Mesothelial cell of epicardium (in vitro differentiated cells): ENCODE results near the gene DHRS3. TPM values are rescaled to one million over a fixed set of nuclear protein-coding genes. Genes with fewer than 3 reads are reported as not detected.
"Not testable (repeated sequence)": the region's sequence is repeated elsewhere in the genome, so short reads cannot be mapped to it uniquely, and the experiment has no call there.

ENCODE experiments used
- DNase-seq, 2 experiments: peaks; one replicate each; pipeline ENCODE4 v3.0.0; 2021; ENCODE audit warnings: low spot score in 2 of 2; ENCODE audit not compliant: unreplicated experiment in 2 of 2
- H3K27ac Mint-ChIP-seq: 2 replicates; pipeline ENCODE4 v1.8.0; 2021; ENCODE audit warnings: mixed read lengths
- H3K27me3 Mint-ChIP-seq: 2 replicates; pipeline ENCODE4 v1.8.0; 2021; ENCODE audit warnings: low read depth, mixed read lengths
- H3K36me3 Mint-ChIP-seq: 2 replicates; pipeline ENCODE4 v1.8.0; 2021; ENCODE audit warnings: mixed read lengths
- H3K4me1 Mint-ChIP-seq: 2 replicates; pipeline ENCODE4 v1.8.0; 2021; ENCODE audit warnings: mixed read lengths
- H3K4me3 Mint-ChIP-seq: 2 replicates; pipeline ENCODE4 v1.8.0; 2021; ENCODE audit warnings: mild to moderate bottlenecking, moderate library complexity, mixed read lengths
- H3K9me3 Mint-ChIP-seq: 2 replicates; pipeline ENCODE4 v1.8.0; 2021; ENCODE audit warnings: mixed read lengths
- CTCF ChIP-seq: fragments of 200-600 bp; sonication (generic); IDR thresholded peaks from one replicate; pipeline ENCODE4 v1.5.0; 2021; ENCODE audit warnings: antibody characterized with exemption; ENCODE audit not compliant: unreplicated experiment
- total RNA-seq: library from RNA; stranded (reverse); gene quantifications from 3 replicates; pipeline ENCODE4 v1.2.1, GENCODE V29; 2021

DHRS3 gene
- total RNA-seq, 1 donor from 2014 or later = 1,086 TPM

- DNase-seq = peak; percentile 51 to 85
- H3K36me3 Mint-ChIP-seq = no peaks in the 10 kb centered on the region
- TF ChIP-seq CTCF = peak; percentile 97
- H3K27ac Mint-ChIP-seq = no peak overlapping the region
- no peaks in the 10 kb centered on the region for H3K27me3 Mint-ChIP-seq
- peaks cover 4% of the 10 kb centered on the region for H3K4me1 Mint-ChIP-seq
- H3K9me3 Mint-ChIP-seq = peaks cover 19% of the 10 kb centered on the region
- no peak overlapping the region for H3K4me3 Mint-ChIP-seq
Observed at GRCh38 chr1:12658531-12659453, 40.8 kb upstream of the DHRS3 start.

- not testable (repeated sequence) for DNase-seq, H3K4me3 Mint-ChIP-seq, H3K27me3 Mint-ChIP-seq, H3K27ac Mint-ChIP-seq, H3K4me1 Mint-ChIP-seq, H3K36me3 Mint-ChIP-seq
- peaks cover 21% of the 10 kb centered on the region for H3K9me3 Mint-ChIP-seq
Observed at GRCh38 chr1:12657885-12658512, 40.0 kb upstream of the DHRS3 start.

GRCh38 chr1:12657060-12657884, 39.3 kb upstream of the DHRS3 start:
- no peak for TF ChIP-seq CTCF
- Mint-ChIP-seq H3K27ac (no peak overlapping the region), H3K4me3 (no peak overlapping the region), H3K4me1 (peaks cover 4% of the 10 kb centered on the region), H3K27me3 (no peaks in the 10 kb centered on the region), H3K9me3 (peaks cover 19% of the 10 kb centered on the region), H3K36me3 (peaks cover 2% of the 10 kb centered on the region)
- DNase-seq = no peak

- H3K36me3 Mint-ChIP-seq = peaks cover 2% of the 10 kb centered on the region
- no peak for TF ChIP-seq CTCF
- peaks cover 4% of the 10 kb centered on the region for H3K4me1 Mint-ChIP-seq
- DNase-seq = no peak
- no peak overlapping the region for H3K27ac Mint-ChIP-seq
- peaks cover 17% of the 10 kb centered on the region for H3K9me3 Mint-ChIP-seq
- no peaks in the 10 kb centered on the region for H3K27me3 Mint-ChIP-seq
- no peak overlapping the region for H3K4me3 Mint-ChIP-seq
Observed at GRCh38 chr1:12656575-12656974, 38.6 kb upstream of the DHRS3 start.

- TF ChIP-seq CTCF = no peak
- H3K27me3 Mint-ChIP-seq = no peaks in the 10 kb centered on the region
- no peak for DNase-seq
- H3K4me1 Mint-ChIP-seq = peaks cover 16% of the 10 kb centered on the region
- H3K4me3 Mint-ChIP-seq = no peak overlapping the region
- H3K36me3 Mint-ChIP-seq = peaks cover 2% of the 10 kb centered on the region
- H3K9me3 Mint-ChIP-seq = peaks cover 17% of the 10 kb centered on the region
- no peak overlapping the region for H3K27ac Mint-ChIP-seq
Observed at GRCh38 chr1:12654657-12655056, 36.6 kb upstream of the DHRS3 start.
